OCI-LY3 (cell line): ENCODE results near the gene CLSTN3.

Experiments
- H2AFZ ChIP-seq: fragments of 200-600, 300-600 bp; shearing (Covaris generic); 2 replicates; pipeline ENCODE4 v1.6.0; 2014; ENCODE audit warnings: antibody characterized with exemption, low read depth, low read length
- H3K27ac ChIP-seq: fragments of 200-600, 300-600 bp; sonication (generic); 2 replicates; pipeline ENCODE4 v1.5.1; 2014; ENCODE audit warnings: mild to moderate bottlenecking, low read length, moderate library complexity, mixed read lengths
- H3K27me3 ChIP-seq: fragments of 200-600, 300-600 bp; sonication (generic); 2 replicates; pipeline ENCODE4 v1.6.1; 2014; ENCODE audit warnings: low read depth, low read length, mixed read lengths
- H3K36me3 ChIP-seq: fragments of 200-600, 300-600 bp; sonication (generic); replicated peaks from 2 replicates; pipeline ENCODE3; 2014; ENCODE audit warnings: low read depth, low read length, mixed read lengths
- H3K4me1 ChIP-seq: fragments of 300-600, 200-600 bp; sonication (generic); 2 replicates; pipeline ENCODE4 v1.6.1; 2014; ENCODE audit warnings: low read length, mixed read lengths
- H3K4me2 ChIP-seq: fragments of 200-600, 300-600 bp; sonication (generic); 2 replicates; pipeline ENCODE4 v1.6.1; 2014; ENCODE audit warnings: low read length, mixed read lengths
- H3K4me3 ChIP-seq: fragments of 300-600, 200-600 bp; sonication (generic); 2 replicates; pipeline ENCODE4 v1.5.1; 2014; ENCODE audit warnings: antibody characterized with exemption, mild to moderate bottlenecking, low read length, moderate library complexity
- H3K79me2 ChIP-seq: fragments of 300-600, 200-600 bp; shearing (Covaris generic); 2 replicates; pipeline ENCODE4 v1.6.1; 2014; ENCODE audit warnings: mild to moderate bottlenecking, low read length, mixed read lengths
- H3K9ac ChIP-seq: fragments of 300-600, 200-600 bp; shearing (Covaris generic); 2 replicates; pipeline ENCODE4 v1.6.0; 2014; ENCODE audit warnings: mild to moderate bottlenecking, low read length, moderate library complexity
- H3K9me3 ChIP-seq: fragments of 200-600, 300-600 bp; shearing (Covaris generic); 2 replicates; pipeline ENCODE4 v1.6.1; 2014; ENCODE audit warnings: low read length, mixed read lengths; ENCODE audit not compliant: insufficient read depth
- H4K20me1 ChIP-seq: fragments of 200-600, 300-600 bp; sonication (generic); 2 replicates; pipeline ENCODE4 v1.6.1; 2016; ENCODE audit warnings: low read length, mixed read lengths; ENCODE audit not compliant: insufficient read depth
- CTCF ChIP-seq: fragments of 200-600, 300-600 bp; sonication (generic); IDR thresholded peaks from 2 replicates; pipeline ENCODE4 v1.5.1; 2014; ENCODE audit warnings: antibody characterized with exemption, low read length, low read depth
- EZH2phosphoT487 ChIP-seq: fragments of 200-600 bp; shearing (Covaris generic); IDR thresholded peaks from 2 replicates; pipeline ENCODE4 v1.6.1; 2018; ENCODE audit warnings: antibody characterized with exemption, mixed run types, low read depth

Gene CLSTN3

GRCh38 chr12:7206691-7207090 lies 76.5 kb downstream of the CLSTN3 start:
- no peak overlapping the region for H3K27ac ChIP-seq
- no peaks in the 10 kb centered on the region for H3K9me3 ChIP-seq
- H3K4me1 ChIP-seq, result no peaks in the 10 kb centered on the region
- no peak overlapping the region for H3K9ac ChIP-seq
- no peak overlapping the region for H3K4me2 ChIP-seq
- H3K27me3 ChIP-seq, result no peaks in the 10 kb centered on the region
- H4K20me1 ChIP-seq, result no peaks in the 10 kb centered on the region
- no peak overlapping the region for H3K4me3 ChIP-seq
- TF ChIP-seq CTCF (no peak), EZH2phosphoT487 (no peak)
- peaks cover 82% of the 10 kb centered on the region for H3K36me3 ChIP-seq
- H2AFZ ChIP-seq, result no peak overlapping the region
- H3K79me2 ChIP-seq, result no peaks in the 10 kb centered on the region

- Histone ChIP-seq H3K9ac (no peak overlapping the region), H3K4me1 (no peaks in the 10 kb centered on the region), H2AFZ (no peak overlapping the region), H3K79me2 (no peaks in the 10 kb centered on the region), H3K36me3 (peaks cover 82% of the 10 kb centered on the region), H3K9me3 (no peaks in the 10 kb centered on the region), H3K27ac (no peak overlapping the region), H3K27me3 (no peaks in the 10 kb centered on the region), H3K4me3 (no peak overlapping the region), H4K20me1 (no peaks in the 10 kb centered on the region), H3K4me2 (no peak overlapping the region)
- TF ChIP-seq EZH2phosphoT487 (no peak), CTCF (no peak)
Observed at GRCh38 chr12:7207866-7208625, 77.9 kb downstream of the CLSTN3 start.
